B cell (primary cell): Measurements from ENCODE around the gene ABCG5.

Experiments used
- EZH2 ChIP-seq: IDR thresholded peaks from 2 replicates; pipeline ENCODE4 v1.6.1; 2012; ENCODE audit warnings: borderline replicate concordance, low read depth, mild to moderate bottlenecking, moderate library complexity, low read length; ENCODE audit not compliant: insufficient read depth, poor library complexity, severe bottlenecking
- TF ChIP-seq, protein P1 (sequence below): fragments of 200-600 bp; IDR thresholded peaks from one replicate; pipeline ENCODE4 v1.8.0; 2022; ENCODE audit warnings: antibody characterized with exemption, mild to moderate bottlenecking

GRCh38 chr2:43824951-43825493 is 13.6 kb downstream of the ABCG5 start:
- TF ChIP-seq, protein P1, sequence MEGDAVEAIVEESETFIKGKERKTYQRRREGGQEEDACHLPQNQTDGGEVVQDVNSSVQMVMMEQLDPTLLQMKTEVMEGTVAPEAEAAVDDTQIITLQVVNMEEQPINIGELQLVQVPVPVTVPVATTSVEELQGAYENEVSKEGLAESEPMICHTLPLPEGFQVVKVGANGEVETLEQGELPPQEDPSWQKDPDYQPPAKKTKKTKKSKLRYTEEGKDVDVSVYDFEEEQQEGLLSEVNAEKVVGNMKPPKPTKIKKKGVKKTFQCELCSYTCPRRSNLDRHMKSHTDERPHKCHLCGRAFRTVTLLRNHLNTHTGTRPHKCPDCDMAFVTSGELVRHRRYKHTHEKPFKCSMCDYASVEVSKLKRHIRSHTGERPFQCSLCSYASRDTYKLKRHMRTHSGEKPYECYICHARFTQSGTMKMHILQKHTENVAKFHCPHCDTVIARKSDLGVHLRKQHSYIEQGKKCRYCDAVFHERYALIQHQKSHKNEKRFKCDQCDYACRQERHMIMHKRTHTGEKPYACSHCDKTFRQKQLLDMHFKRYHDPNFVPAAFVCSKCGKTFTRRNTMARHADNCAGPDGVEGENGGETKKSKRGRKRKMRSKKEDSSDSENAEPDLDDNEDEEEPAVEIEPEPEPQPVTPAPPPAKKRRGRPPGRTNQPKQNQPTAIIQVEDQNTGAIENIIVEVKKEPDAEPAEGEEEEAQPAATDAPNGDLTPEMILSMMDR: no peak
- no peak for TF ChIP-seq EZH2
